Large intestine (tissue), 12 donors: ENCODE results near the gene ZKSCAN1. TPM values are rescaled to one million over a fixed set of nuclear protein-coding genes. Genes with fewer than 3 reads are reported as not detected.
A peak's percentile ranks its signal among the peaks of the same experiment; 100 is the strongest.
"Not testable (repeated sequence)": the region's sequence is repeated elsewhere in the genome, so short reads cannot be mapped to it uniquely, and the experiment has no call there.

Source experiments
- DNase-seq, 2 donors: peaks; one replicate each; pipeline versions ENCODE4 v3.0.0 to v3.0.0-alpha.2; 2013
- H3K27ac ChIP-seq: one replicate; pipeline ENCODE4 v1.5.1; 2013; ENCODE audit warnings: low read length
- H3K27me3 ChIP-seq: 2 replicates; pipeline ENCODE4 v1.6.1; 2013; ENCODE audit warnings: low read length; ENCODE audit not compliant: control insufficient read depth, insufficient read depth
- H3K36me3 ChIP-seq: 2 replicates; pipeline ENCODE4 v1.6.1; 2013; ENCODE audit warnings: low read length; ENCODE audit not compliant: control insufficient read depth, insufficient read depth
- H3K4me1 ChIP-seq: one replicate; pipeline ENCODE4 v1.6.1; 2013; ENCODE audit warnings: low read length; ENCODE audit not compliant: control insufficient read depth, insufficient read depth
- H3K4me3 ChIP-seq: one replicate; pipeline ENCODE4 v1.5.1; 2013; ENCODE audit warnings: low read length
- H3K9me3 ChIP-seq: one replicate; pipeline ENCODE4 v1.6.1; 2013; ENCODE audit warnings: mild to moderate bottlenecking, low read depth, low read length, moderate library complexity; ENCODE audit not compliant: control insufficient read depth
- WGBS: methylation state at CpG from one replicate; pipeline ENCODE4 v1.1.5; 2013; ENCODE audit warnings: low lambda C conversion rate; ENCODE audit not compliant: insufficient coverage; 5-methylcytosine and 5-hydroxymethylcytosine counted together
- long read RNA-seq, 11 donors: transcript quantifications; one replicate each; lab custom pipeline, GENCODE V29; 2026
- polyA plus RNA-seq: library from polyadenylated mRNA; unstranded; fragments of 120-200 nt; gene quantifications from one replicate; pipeline ENCODE4 v1.2.1, GENCODE V29; 2013

Gene ZKSCAN1
- 45.6 TPM for polyA plus RNA-seq
- long read RNA-seq, donor 1, full-length matches to known transcripts: 5 of 11 reads
- long read RNA-seq, donor 1, partial matches to known transcripts: 6 of 11 reads
- long read RNA-seq, donor 1, other reads (novel, unspliced or antisense): 0 of 11 reads
- long read RNA-seq, donor 2, full-length matches to known transcripts: 7 of 7 reads
- long read RNA-seq, donor 2, partial matches to known transcripts: 0 of 7 reads
- long read RNA-seq, donor 2, other reads (novel, unspliced or antisense): 0 of 7 reads
- long read RNA-seq, donor 3, full-length matches to known transcripts: 8 of 8 reads
- long read RNA-seq, donor 3, partial matches to known transcripts: 0 of 8 reads
- long read RNA-seq, donor 3, other reads (novel, unspliced or antisense): 0 of 8 reads
- long read RNA-seq, donor 4: 0 reads
- long read RNA-seq, donor 5, full-length matches to known transcripts: 2 of 2 reads
- long read RNA-seq, donor 5, partial matches to known transcripts: 0 of 2 reads
- long read RNA-seq, donor 5, other reads (novel, unspliced or antisense): 0 of 2 reads
- long read RNA-seq, donor 6, full-length matches to known transcripts: 13 of 18 reads
- long read RNA-seq, donor 6, partial matches to known transcripts: 5 of 18 reads
- long read RNA-seq, donor 6, other reads (novel, unspliced or antisense): 0 of 18 reads
- long read RNA-seq, donor 7, full-length matches to known transcripts: 2 of 2 reads
- long read RNA-seq, donor 7, partial matches to known transcripts: 0 of 2 reads
- long read RNA-seq, donor 7, other reads (novel, unspliced or antisense): 0 of 2 reads
- long read RNA-seq, donor 8, full-length matches to known transcripts: 7 of 7 reads
- long read RNA-seq, donor 8, partial matches to known transcripts: 0 of 7 reads
- long read RNA-seq, donor 8, other reads (novel, unspliced or antisense): 0 of 7 reads
- long read RNA-seq, donor 9, full-length matches to known transcripts: 3 of 3 reads
- long read RNA-seq, donor 9, partial matches to known transcripts: 0 of 3 reads
- long read RNA-seq, donor 9, other reads (novel, unspliced or antisense): 0 of 3 reads
- long read RNA-seq, donor 10, full-length matches to known transcripts: 11 of 11 reads
- long read RNA-seq, donor 10, partial matches to known transcripts: 0 of 11 reads
- long read RNA-seq, donor 10, other reads (novel, unspliced or antisense): 0 of 11 reads
- long read RNA-seq, donor 11, full-length matches to known transcripts: 4 of 4 reads
- long read RNA-seq, donor 11, partial matches to known transcripts: 0 of 4 reads
- long read RNA-seq, donor 11, other reads (novel, unspliced or antisense): 0 of 4 reads

GRCh38 chr7:100015232-100016214 lies at the start of gene ZKSCAN1:
Gene ZKSCAN1, plus strand, starts transcription at chr7:100015596. Its CDS starts 7,911 bp downstream, at chr7:100023507.
- Histone ChIP-seq H3K27ac (peak within 1 kb of the TSS; percentile 92), H3K36me3 (no peaks in the 10 kb centered on the region), H3K4me3 (peak within 1 kb of the TSS; percentile 99), H3K4me1 (peaks cover 17% of the 10 kb centered on the region), H3K27me3 (no peaks in the 10 kb centered on the region), H3K9me3 (no peaks in the 10 kb centered on the region)
- WGBS: no CpG with 5 or more reads among the region's 70 CpGs
- peak; percentile 92 to 94 for DNase-seq

GRCh38 chr7:99969298-99969697 lies 46.1 kb upstream of the ZKSCAN1 start:
- DNase-seq: no peak
- H3K4me1 ChIP-seq: no peaks in the 10 kb centered on the region
- no peaks in the 10 kb centered on the region for H3K9me3 ChIP-seq
- no peaks in the 10 kb centered on the region for H3K36me3 ChIP-seq
- no CpG with 5 or more reads among the region's 3 CpGs for WGBS
- H3K27me3 ChIP-seq: no peaks in the 10 kb centered on the region
- H3K4me3 ChIP-seq: no peak overlapping the region
- no peak overlapping the region for H3K27ac ChIP-seq

- not testable (repeated sequence) for DNase-seq, H3K9me3 ChIP-seq, H3K4me1 ChIP-seq, H3K27me3 ChIP-seq, H3K4me3 ChIP-seq, H3K27ac ChIP-seq, H3K36me3 ChIP-seq
- no CpG with 5 or more reads among the region's 1 CpG for WGBS
These were observed 45.6 kb upstream of the ZKSCAN1 start for GRCh38 chr7:99969813-99970212.

GRCh38 chr7:99971242-99971641 lies 44.2 kb upstream of the ZKSCAN1 start:
- no peak for DNase-seq
- H3K27ac ChIP-seq: no peak overlapping the region
- H3K4me3 ChIP-seq: no peak overlapping the region
- H3K27me3 ChIP-seq: no peaks in the 10 kb centered on the region
- H3K4me1 ChIP-seq: no peaks in the 10 kb centered on the region
- no peaks in the 10 kb centered on the region for H3K9me3 ChIP-seq
- WGBS: no CpG with 5 or more reads among the region's 4 CpGs
- no peaks in the 10 kb centered on the region for H3K36me3 ChIP-seq

GRCh38 chr7:99973817-99974216 lies 41.6 kb upstream of the ZKSCAN1 start:
- H3K27me3 ChIP-seq, H3K9me3 ChIP-seq, DNase-seq, H3K4me1 ChIP-seq, H3K4me3 ChIP-seq, H3K27ac ChIP-seq, H3K36me3 ChIP-seq: not testable (repeated sequence)
- 100% methylated on average over 1 of the region's 7 CpGs for WGBS

- Histone ChIP-seq H3K4me1 (no peaks in the 10 kb centered on the region), H3K9me3 (no peaks in the 10 kb centered on the region), H3K27me3 (no peaks in the 10 kb centered on the region), H3K27ac (no peak overlapping the region), H3K36me3 (no peaks in the 10 kb centered on the region), H3K4me3 (no peak overlapping the region)
- WGBS: no CpG with 5 or more reads among the region's 1 CpG
- no peak for DNase-seq
These were observed 40.7 kb upstream of the ZKSCAN1 start for GRCh38 chr7:99974681-99975080.

- H3K27ac ChIP-seq: no peak within 1 kb of the TSS
- H3K9me3 ChIP-seq: no peaks in the 10 kb centered on the region
- H3K4me3 ChIP-seq: no peak within 1 kb of the TSS
- H3K36me3 ChIP-seq: no peaks in the 10 kb centered on the region
- H3K27me3 ChIP-seq: no peaks in the 10 kb centered on the region
- peak; percentile 48 to 79 for DNase-seq
- WGBS: 17% methylated on average over 1 of the region's 5 CpGs
- H3K4me1 ChIP-seq: no peaks in the 10 kb centered on the region
These were observed 39.4 kb upstream of the ZKSCAN1 start, which contains the start of gene AZGP1 for GRCh38 chr7:99975782-99976521. Gene AZGP1, minus strand, starts transcription at chr7:99976031. Its CDS starts 11 bp downstream, at chr7:99976020.

GRCh38 chr7:99976626-99977025 lies 38.8 kb upstream of the ZKSCAN1 start:
- Histone ChIP-seq H3K9me3 (no peaks in the 10 kb centered on the region), H3K4me1 (no peaks in the 10 kb centered on the region), H3K4me3 (no peak overlapping the region), H3K36me3 (no peaks in the 10 kb centered on the region), H3K27ac (no peak overlapping the region), H3K27me3 (no peaks in the 10 kb centered on the region)
- no CpG with 5 or more reads among the region's 13 CpGs for WGBS
- DNase-seq: no peak

GRCh38 chr7:99979814-99980225 lies 35.6 kb upstream of the ZKSCAN1 start:
- H3K4me3 ChIP-seq, H3K9me3 ChIP-seq, H3K27ac ChIP-seq, H3K36me3 ChIP-seq, DNase-seq, H3K4me1 ChIP-seq, H3K27me3 ChIP-seq: not testable (repeated sequence)
- no CpG with 5 or more reads among the region's 10 CpGs for WGBS
